ENCODE measurements around the gene CPXM1. TPM values are rescaled to one million over a fixed set of nuclear protein-coding genes. Genes with fewer than 3 reads are reported as not detected.

The CPXM1 gene
- polyA plus RNA-seq, 1 donor (not counting 4 experiments of a cell fraction or from before 2014, with no cell fraction given) = not detected

DNA sequence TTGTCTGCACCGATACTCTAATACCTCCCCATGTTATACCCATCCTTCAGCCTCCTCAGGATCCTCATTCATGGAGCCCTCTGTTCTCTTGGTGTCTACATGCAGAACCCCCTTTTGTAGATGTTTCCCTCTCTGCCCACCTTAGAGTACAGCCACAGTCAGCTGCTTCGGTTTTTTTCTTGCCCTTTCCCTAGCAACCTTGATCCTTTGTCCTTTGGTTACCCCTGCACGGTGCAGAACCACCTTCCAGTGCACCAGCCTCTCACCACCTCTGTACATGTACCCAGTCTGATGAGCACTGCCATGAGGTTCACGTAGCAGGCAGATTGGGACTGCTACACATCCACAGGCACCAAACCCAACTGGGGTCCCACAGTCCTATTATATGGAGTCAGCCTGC, 47.4 kb upstream of the CPXM1 start:
- H4K20me1 ChIP-seq (ENCODE audit: control insufficient read depth, extremely low read depth, insufficient read depth, low read length) = peaks cover 4% of the 10 kb centered on the region
- TF ChIP-seq CTCF (optimal IDR thresholded peaks at IDR 0.05 in 1 of 3, IDR thresholded peaks at IDR 0.05 in 1 of 3, conservative IDR thresholded peaks at IDR 0.05 in 1 of 3; ENCODE audit: extremely low read depth in 1 of 3, insufficient read depth in 2 of 3, low read length in 3 of 3) (no peak), EZH2 (IDR thresholded peaks at IDR 0.05; ENCODE audit: low read length) (no peak)
- DNase-seq (ENCODE audit: low read depth, low spot score) (no peak), FAIRE-seq (no peak)
- no peak overlapping the region for H2AFZ ChIP-seq (ENCODE audit: control insufficient read depth, low read length)
- no peaks in the 10 kb centered on the region for H3K4me1 ChIP-seq (ENCODE audit: control insufficient read depth, extremely low read depth, insufficient read depth, low read length)
- no peaks in the 10 kb centered on the region for H3K9me3 ChIP-seq (ENCODE audit: control insufficient read depth, low read depth, low read length)
- H3K27ac ChIP-seq (ENCODE audit: control insufficient read depth, insufficient read depth, low read length) = no peak overlapping the region
- no peak overlapping the region for H3K4me3 ChIP-seq (ENCODE audit: control insufficient read depth in 2 of 3, extremely low read depth in 1 of 3, insufficient read depth in 2 of 3, low read depth in 1 of 3, low read length in 3 of 3)
- dilution Hi-C loops (cut with MboI; ENCODE audit: extremely low pct_ligation_motif_present, low sequenced_read_pairs) = no loop called here
- no peak overlapping the region for H3K4me2 ChIP-seq (ENCODE audit: control insufficient read depth, extremely low read depth, insufficient read depth, low read depth, low read length)
- no peaks in the 10 kb centered on the region for H3K79me2 ChIP-seq (ENCODE audit: control insufficient read depth, insufficient read depth, low read length)
- peaks cover 2% of the 10 kb centered on the region for H3K9me1 ChIP-seq (ENCODE audit: control insufficient read depth, extremely low read depth, insufficient read depth, low read length)
- H3K36me3 ChIP-seq (ENCODE audit: control insufficient read depth in 2 of 2, extremely low read depth in 1 of 2, insufficient read depth in 2 of 2, low read length in 2 of 2) = no peaks in the 10 kb centered on the region
- H3K27me3 ChIP-seq (ENCODE audit: control insufficient read depth, extremely low read depth, insufficient read depth, low read length) = no peaks in the 10 kb centered on the region
- H3K9ac ChIP-seq (ENCODE audit: control insufficient read depth, extremely low read depth, insufficient read depth, low read length) = no peak overlapping the region

DNA sequence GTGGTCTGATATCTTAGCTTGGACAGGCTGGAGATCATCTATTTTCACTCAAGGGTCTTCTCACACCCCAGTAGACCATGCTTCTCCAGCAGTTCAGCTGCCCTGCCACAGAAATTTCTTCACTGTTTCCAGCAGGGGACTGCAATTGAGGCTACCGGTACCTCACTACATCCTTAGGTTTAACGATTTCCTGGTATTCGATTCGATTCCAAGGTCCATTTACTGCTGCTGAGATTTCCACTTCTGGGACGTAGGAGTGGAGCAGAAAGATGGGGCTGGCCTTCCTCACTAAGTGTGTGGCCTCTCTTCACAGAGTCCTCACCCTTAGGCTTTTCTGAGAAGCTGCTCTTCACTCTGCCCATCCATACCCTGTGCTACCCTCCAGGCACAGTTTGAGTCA, 46.3 kb upstream of the CPXM1 start:
- Histone ChIP-seq H3K27me3 (ENCODE audit: control insufficient read depth, extremely low read depth, insufficient read depth, low read length) (no peaks in the 10 kb centered on the region), H3K4me3 (ENCODE audit: control insufficient read depth in 2 of 3, extremely low read depth in 1 of 3, insufficient read depth in 2 of 3, low read depth in 1 of 3, low read length in 3 of 3) (no peak overlapping the region), H2AFZ (ENCODE audit: control insufficient read depth, low read length) (no peak overlapping the region), H3K4me1 (ENCODE audit: control insufficient read depth, extremely low read depth, insufficient read depth, low read length) (no peaks in the 10 kb centered on the region), H3K9me3 (ENCODE audit: control insufficient read depth, low read depth, low read length) (no peaks in the 10 kb centered on the region), H3K9ac (ENCODE audit: control insufficient read depth, extremely low read depth, insufficient read depth, low read length) (no peak overlapping the region), H3K79me2 (ENCODE audit: control insufficient read depth, insufficient read depth, low read length) (no peaks in the 10 kb centered on the region), H4K20me1 (ENCODE audit: control insufficient read depth, extremely low read depth, insufficient read depth, low read length) (no peaks in the 10 kb centered on the region), H3K4me2 (ENCODE audit: control insufficient read depth, extremely low read depth, insufficient read depth, low read depth, low read length) (no peak overlapping the region), H3K27ac (ENCODE audit: control insufficient read depth, insufficient read depth, low read length) (no peak overlapping the region), H3K36me3 (ENCODE audit: control insufficient read depth in 2 of 2, extremely low read depth in 1 of 2, insufficient read depth in 2 of 2, low read length in 2 of 2) (no peaks in the 10 kb centered on the region), H3K9me1 (ENCODE audit: control insufficient read depth, extremely low read depth, insufficient read depth, low read length) (peaks cover 2% of the 10 kb centered on the region)
- FAIRE-seq = no peak
- no peak for DNase-seq (ENCODE audit: low read depth, low spot score)
- TF ChIP-seq EZH2 (IDR thresholded peaks at IDR 0.05; ENCODE audit: low read length) = no peak
- no peak for TF ChIP-seq CTCF (optimal IDR thresholded peaks at IDR 0.05 in 1 of 3, IDR thresholded peaks at IDR 0.05 in 1 of 3, conservative IDR thresholded peaks at IDR 0.05 in 1 of 3; ENCODE audit: extremely low read depth in 1 of 3, insufficient read depth in 2 of 3, low read length in 3 of 3)
- dilution Hi-C loops (cut with MboI; ENCODE audit: extremely low pct_ligation_motif_present, low sequenced_read_pairs) = no loop called here

Data from keratinocyte (primary cell).